GM15510 (cell line): ENCODE measurements around the gene PARP3.

Experiments
- POLR2A ChIP-seq: IDR thresholded peaks from 3 replicates; pipeline ENCODE4 v1.6.1; 2011; ENCODE audit warnings: borderline replicate concordance; ENCODE audit not compliant: insufficient read length; ENCODE audit errors: extremely low read depth

PARP3 gene

DNA sequence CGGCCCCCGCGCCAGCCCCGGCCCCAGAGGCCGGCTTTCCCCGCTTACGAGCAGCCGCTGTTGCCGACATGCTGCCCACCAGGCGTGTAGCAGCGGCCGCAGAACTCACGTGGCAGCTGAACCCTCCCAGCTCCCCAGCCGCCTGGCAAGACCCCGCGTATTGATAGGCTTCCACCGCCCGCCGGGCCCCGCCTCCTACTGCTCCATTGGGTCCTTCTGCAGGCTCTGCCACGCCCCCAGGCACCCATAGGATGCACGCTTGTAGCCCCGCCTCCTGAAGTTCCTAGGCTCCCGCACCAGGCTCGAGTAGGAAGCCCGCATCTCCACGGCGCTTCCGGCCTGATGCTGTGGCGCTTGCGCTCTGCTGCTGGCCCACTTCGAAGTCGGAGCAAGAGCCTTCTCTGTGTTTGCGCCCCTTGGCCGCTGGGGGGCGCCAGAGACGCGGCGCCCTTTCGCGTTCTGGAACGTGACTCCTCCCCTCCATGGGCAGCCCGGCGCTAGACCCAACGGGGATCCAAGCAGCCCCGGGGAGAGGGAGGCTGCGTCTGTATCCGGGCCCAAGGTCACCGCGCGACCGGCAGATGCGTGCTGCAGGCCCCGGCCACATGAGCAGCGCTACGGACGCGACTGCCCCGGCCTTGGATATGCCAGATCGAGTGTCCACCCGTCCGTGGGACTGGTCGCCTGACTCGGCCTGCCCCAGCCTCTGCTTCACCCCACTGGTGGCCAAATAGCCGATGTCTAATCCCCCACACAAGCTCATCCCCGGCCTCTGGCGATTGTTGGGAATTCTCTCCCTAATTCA lies at the start of gene PARP3, which contains the start of gene RRP9:
PARP3 (plus strand) TSS at position 566 of the 805 bp plus-strand sequence. CDS start 993 bp downstream, outside the sequence.
RRP9 (minus strand) TSS at position 107 of the 805 bp plus-strand sequence; CDS start at position 70, 37 bp downstream.
- TF ChIP-seq POLR2A = peak; percentile 77

DNA sequence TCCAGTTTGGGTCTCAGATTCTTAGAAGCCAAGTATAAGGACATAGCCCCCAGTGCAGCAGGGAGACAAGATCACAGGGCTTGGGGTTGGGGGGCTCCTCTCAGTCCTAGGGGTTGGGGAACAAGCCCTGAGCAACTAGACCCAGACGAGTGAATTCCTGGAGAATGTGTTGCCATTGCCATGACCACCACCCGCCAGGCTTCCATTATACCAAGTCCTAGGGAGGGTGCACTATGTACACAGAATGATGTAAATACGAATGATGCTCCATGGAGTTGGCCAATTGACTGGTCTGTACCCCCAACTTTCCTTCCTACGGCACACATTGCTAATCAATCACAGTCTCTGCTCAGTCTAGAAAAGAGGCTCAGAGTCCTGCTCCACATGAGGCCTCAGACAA lies 47.8 kb upstream of the PARP3 start:
- no peak for TF ChIP-seq POLR2A

DNA sequence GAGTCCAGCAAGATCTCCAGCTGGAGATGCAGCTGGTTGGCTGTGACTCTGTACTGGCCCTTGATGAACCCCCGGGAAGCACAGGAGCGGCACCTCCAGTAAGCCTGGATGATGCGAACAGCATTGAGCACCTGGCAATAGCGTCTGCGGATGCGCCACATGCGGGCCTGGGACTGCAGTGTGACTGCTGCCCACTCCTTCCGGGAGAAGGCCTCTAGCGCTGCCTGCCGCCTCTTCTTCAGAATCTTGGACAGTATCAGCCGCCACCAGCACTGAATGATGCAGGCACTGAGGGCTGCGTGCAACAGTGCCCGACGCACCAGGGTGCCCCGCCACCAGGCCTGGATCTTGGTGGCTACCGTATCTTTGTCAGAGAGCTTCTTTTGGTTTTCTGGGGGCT lies 47.2 kb upstream of the PARP3 start:
- no peak for TF ChIP-seq POLR2A

DNA sequence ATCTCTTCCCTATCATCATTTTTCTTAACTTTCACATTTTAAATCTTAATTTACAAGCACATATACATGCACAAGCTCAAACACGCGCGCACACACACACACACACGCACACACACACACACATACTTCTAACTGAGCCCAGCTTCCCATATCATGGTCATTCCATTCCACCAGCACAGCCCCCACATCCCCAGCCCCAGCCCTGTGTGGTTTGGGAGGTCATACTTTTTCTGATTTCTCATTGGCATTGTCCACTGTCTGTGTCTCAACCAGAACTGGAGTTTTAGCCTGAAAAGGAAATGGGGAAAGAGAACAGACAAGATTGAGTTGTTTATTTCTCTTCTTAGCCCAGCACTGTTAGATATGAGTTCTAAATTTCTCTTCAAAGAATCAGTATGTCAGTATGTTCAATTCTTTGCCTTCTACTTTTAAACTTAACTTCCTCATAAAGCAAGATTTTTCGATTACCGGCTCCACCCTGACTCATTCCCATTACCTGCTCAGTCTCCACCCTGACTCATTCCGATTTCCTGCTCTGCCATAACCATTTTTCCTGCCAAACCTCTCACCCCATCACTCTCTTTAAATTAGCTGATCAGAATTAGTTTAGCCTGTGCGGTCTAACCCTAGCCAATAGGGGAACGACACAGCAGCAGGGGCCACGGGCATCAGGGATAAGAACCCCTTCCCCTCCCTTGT lies 45.4 kb upstream of the PARP3 start:
- no peak for TF ChIP-seq POLR2A

- TF ChIP-seq POLR2A = no peak
Measured at GRCh38 chr3:51897391-51897790, 44.8 kb upstream of the PARP3 start.

DNA sequence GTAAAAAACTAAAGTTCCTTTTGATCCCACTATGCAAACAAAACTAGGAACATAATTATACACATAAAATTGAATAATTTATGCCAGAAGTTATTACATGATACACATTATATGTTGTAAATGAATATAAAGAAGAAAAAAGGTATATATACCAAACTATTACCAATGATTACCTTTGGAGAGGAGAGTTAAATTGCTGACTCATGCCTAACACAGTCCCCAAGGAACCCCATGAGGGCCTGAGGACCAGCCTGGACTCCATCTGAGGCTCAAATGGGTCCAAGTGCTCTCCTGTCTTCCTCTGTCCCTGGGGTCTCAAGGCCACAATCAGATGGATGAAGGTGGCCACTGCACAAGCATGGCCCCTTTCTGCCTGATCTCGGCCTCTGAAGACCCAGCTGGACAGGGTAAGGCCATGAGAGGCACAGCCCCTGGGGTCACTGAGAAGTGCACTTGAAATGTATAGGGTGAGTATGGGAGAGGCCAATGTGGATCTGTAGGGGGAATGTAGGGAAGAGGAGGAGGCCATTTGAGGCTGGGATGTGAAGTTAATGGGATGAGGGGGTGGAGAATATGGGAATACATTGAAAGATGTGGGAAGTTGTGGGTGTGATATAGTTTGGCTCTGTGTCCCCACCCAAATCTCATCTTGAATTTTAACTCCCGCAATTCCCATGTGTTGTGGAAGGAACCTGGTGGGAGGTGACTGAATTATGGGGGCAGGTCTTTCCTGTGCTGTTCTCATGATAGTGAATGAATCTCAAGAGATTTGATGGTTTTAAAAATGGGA lies 37.9 kb upstream of the PARP3 start:
- TF ChIP-seq POLR2A = no peak

DNA sequence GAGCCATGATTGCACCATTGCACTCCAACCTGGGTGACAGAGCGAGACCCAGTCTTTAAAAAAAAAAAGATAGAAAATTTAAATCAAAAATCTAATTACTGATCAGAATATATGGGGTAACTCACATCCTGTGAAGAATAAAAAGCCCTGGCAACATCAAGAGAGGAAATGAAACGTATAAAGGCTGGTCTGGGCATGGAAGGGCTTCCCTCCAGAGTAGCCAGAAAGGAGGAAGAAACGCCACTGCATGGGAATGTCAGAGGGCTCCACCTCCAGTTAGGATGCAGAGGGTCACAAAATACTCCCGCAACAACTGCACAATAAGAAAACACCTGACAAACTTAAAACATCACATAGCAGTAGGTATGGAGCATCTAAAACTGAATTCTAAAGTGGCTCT lies 34.1 kb upstream of the PARP3 start:
- TF ChIP-seq POLR2A = no peak

- no peak for TF ChIP-seq POLR2A
Measured at GRCh38 chr3:51916418-51916817, 25.7 kb upstream of the PARP3 start.

- no peak for TF ChIP-seq POLR2A
Measured at GRCh38 chr3:51921081-51921578, 21.0 kb upstream of the PARP3 start.

GRCh38 chr3:51927061-51927977 lies 14.8 kb upstream of the PARP3 start:
- TF ChIP-seq POLR2A = no peak

GRCh38 chr3:51928438-51928837 lies 13.7 kb upstream of the PARP3 start:
- no peak for TF ChIP-seq POLR2A

- TF ChIP-seq POLR2A = no peak
Measured at GRCh38 chr3:51929420-51930003, 12.7 kb upstream of the PARP3 start.

DNA sequence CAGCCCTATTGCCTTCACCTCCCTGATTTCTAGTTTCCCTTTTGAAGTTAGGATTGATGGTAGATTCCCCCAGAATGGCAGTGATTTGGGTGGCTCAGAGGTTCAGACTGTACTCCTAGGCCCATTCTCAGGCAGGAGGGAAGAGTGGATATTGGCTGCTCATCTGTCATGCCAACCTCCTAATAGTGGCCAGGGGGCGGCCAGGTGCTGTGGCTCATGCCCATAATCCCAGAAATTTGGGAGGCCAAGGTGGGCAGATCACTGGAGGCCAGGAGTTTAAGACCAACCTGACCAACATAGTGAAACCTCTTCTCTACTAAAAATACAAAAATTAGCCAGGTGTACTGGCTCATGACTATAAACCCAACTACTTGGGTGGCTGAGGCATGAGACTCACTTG lies 11.7 kb upstream of the PARP3 start:
- TF ChIP-seq POLR2A = no peak
